Vagina (tissue), 2 donors: ENCODE measurements around the gene SLC44A1. TPM values are rescaled to one million over a fixed set of nuclear protein-coding genes. Genes with fewer than 3 reads are reported as not detected.

Experiments
- DNase-seq, 2 donors: peaks; one replicate each; pipeline ENCODE4 v3.0.0-alpha.2; 2017; ENCODE audit errors: extremely low spot score in 2 of 2
- H3K27ac ChIP-seq: fragments of 200-600 bp; sonication (generic); one replicate; pipeline ENCODE4 v1.5.1; 2019
- H3K27me3 ChIP-seq: fragments of 200-600 bp; sonication (generic); one replicate; pipeline ENCODE4 v1.5.1; 2019
- H3K36me3 ChIP-seq, 2 donors: fragments of 200-600 bp; sonication (generic); one replicate each; pipeline ENCODE4 v1.5.1; 2017 to 2019
- H3K4me1 ChIP-seq: fragments of 200-600 bp; sonication (generic); one replicate; pipeline ENCODE4 v1.5.1; 2019
- H3K4me3 ChIP-seq, 2 donors: fragments of 200-600 bp; sonication (generic); 1 replicate in 1 of 2; 2 replicates in 1 of 2; pipeline ENCODE4 v1.5.1; 2016 to 2019
- H3K9me3 ChIP-seq: fragments of 200-600 bp; sonication (generic); one replicate; pipeline ENCODE4 v1.5.1; 2019
- POLR2A ChIP-seq, 2 donors: fragments of 450-650 bp; IDR thresholded peaks; one replicate each; pipeline ENCODE4 v1.6.1; 2017; ENCODE audit warnings: antibody characterized with exemption in 2 of 2, mild to moderate bottlenecking in 2 of 2, moderate library complexity in 2 of 2
- POLR2AphosphoS5 ChIP-seq, 2 donors: sonication (generic); formaldehyde crosslinking; IDR thresholded peaks; one replicate each; pipeline ENCODE4 v1.9.0; 2017; ENCODE audit warnings: antibody characterized with exemption in 2 of 2, mild to moderate bottlenecking in 2 of 2, low read depth in 1 of 2; ENCODE audit not compliant: insufficient read depth in 1 of 2
- intact Hi-C: fragments of 100-400 bp; cut with DNase I; formaldehyde crosslinking; loops from one replicate; pipeline ENCODE4 v1.15.1; 2023
- total RNA-seq: library from RNA; depleted of rRNA; stranded (reverse); fragments of >200 nt; gene quantifications from one replicate; pipeline ENCODE4 v1.2.3, GENCODE V29; 2016
- TF ChIP-seq, protein P1 (sequence below), 3 experiments: fragments of 450-650 bp in 2 of 3; fragments of 200-600 bp in 1 of 3; sonication (generic) in 1 of 3; IDR thresholded peaks; one replicate each; pipeline ENCODE4 v1.5.1; 2017 to 2019; ENCODE audit warnings: antibody characterized with exemption in 3 of 3, mild to moderate bottlenecking in 2 of 3, moderate library complexity in 2 of 3

Gene SLC44A1
- total RNA-seq, 1 donor from 2014 or later, result 67.3 TPM

DNA sequence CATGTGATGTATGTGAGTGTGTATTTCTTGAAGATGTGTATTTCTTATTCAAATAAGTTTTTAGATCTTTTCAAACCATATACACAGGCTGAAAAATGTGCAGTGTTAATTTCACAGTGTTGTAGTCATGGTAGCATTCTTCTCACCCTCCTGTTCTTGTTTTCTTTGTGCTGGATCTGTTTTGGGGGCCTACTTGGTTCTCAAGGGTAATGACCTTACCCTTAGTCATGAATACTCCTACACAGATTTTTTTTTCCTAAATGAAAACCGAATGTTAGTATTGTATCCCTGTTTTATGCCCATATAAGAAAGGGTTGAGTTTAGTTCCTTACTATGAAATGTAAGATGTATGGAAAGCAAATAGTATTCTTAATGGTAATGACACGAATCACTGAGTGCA, 88.0 kb downstream of the SLC44A1 start:
- H3K27ac ChIP-seq, result no peak overlapping the region

DNA sequence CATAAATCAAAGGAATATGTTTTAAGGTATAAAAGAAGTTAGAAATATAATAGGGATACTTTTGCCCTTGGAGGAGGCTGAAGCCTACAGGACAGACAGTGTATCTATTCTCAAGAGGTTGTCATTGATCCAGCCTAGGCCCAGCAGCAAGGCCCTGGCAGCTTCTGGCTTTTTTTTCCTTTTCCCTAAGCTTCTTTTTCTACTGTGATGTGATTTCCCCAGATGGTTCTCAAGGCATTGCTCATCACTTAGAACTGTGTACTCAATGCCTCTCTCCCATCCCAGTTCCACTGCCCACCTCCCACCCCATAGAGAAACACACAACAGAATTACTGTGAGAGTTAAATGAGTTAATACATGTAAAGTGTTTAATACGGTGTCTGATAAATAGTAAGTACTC, 88.6 kb downstream of the SLC44A1 start:
- TF ChIP-seq, protein P1, sequence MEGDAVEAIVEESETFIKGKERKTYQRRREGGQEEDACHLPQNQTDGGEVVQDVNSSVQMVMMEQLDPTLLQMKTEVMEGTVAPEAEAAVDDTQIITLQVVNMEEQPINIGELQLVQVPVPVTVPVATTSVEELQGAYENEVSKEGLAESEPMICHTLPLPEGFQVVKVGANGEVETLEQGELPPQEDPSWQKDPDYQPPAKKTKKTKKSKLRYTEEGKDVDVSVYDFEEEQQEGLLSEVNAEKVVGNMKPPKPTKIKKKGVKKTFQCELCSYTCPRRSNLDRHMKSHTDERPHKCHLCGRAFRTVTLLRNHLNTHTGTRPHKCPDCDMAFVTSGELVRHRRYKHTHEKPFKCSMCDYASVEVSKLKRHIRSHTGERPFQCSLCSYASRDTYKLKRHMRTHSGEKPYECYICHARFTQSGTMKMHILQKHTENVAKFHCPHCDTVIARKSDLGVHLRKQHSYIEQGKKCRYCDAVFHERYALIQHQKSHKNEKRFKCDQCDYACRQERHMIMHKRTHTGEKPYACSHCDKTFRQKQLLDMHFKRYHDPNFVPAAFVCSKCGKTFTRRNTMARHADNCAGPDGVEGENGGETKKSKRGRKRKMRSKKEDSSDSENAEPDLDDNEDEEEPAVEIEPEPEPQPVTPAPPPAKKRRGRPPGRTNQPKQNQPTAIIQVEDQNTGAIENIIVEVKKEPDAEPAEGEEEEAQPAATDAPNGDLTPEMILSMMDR (IDR thresholded peaks at IDR 0.05), result no peak
- no peak for TF ChIP-seq POLR2AphosphoS5 (IDR thresholded peaks at IDR 0.05; ENCODE audit: insufficient read depth in 1 of 2, low read depth in 1 of 2)
- TF ChIP-seq POLR2A (IDR thresholded peaks at IDR 0.05), result no peak
- Histone ChIP-seq H3K4me1 (no peaks in the 10 kb centered on the region), H3K9me3 (no peaks in the 10 kb centered on the region), H3K27ac (no peak overlapping the region), H3K27me3 (no peaks in the 10 kb centered on the region), H3K36me3 (peaks cover 0 to 18% of the 10 kb centered on the region in 2 donors), H3K4me3 (no peak overlapping the region)
- intact Hi-C loops, result no loop called here
- no peak for DNase-seq

More for the DNA sequence above, 88.0 kb downstream of the SLC44A1 start:
- TF ChIP-seq, protein P1 (IDR thresholded peaks at IDR 0.05), result no peak
- TF ChIP-seq POLR2A (IDR thresholded peaks at IDR 0.05), result no peak
- no peak for TF ChIP-seq POLR2AphosphoS5 (IDR thresholded peaks at IDR 0.05; ENCODE audit: insufficient read depth in 1 of 2, low read depth in 1 of 2)
- intact Hi-C loops, result no loop called here
- Histone ChIP-seq H3K4me1 (no peaks in the 10 kb centered on the region), H3K4me3 (no peak overlapping the region), H3K36me3 (peaks cover 0 to 12% of the 10 kb centered on the region in 2 donors), H3K27me3 (no peaks in the 10 kb centered on the region), H3K9me3 (no peaks in the 10 kb centered on the region)
- no peak for DNase-seq

DNA sequence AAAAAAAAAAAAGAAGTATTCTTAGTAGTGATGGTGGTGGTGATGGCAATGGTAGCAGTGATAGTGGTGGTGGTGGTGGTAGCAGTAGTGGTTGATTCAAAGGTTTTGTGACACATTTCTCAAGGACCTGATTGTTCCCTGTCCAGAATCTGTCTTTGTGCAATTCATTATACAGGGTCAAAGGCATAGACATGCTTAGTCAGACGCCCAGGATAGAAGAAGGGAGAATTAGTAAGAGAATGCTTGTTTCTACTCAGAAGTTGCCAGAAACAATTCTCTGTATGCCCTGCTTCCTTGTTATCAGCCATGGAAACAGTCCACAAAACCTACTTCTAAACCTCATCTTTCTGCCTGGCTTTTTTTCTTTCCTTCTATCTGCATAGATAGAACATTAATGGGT, 89.4 kb downstream of the SLC44A1 start:
- Histone ChIP-seq H3K27ac (no peak overlapping the region), H3K4me1 (no peaks in the 10 kb centered on the region), H3K36me3 (peaks cover 0 to 18% of the 10 kb centered on the region in 2 donors), H3K9me3 (no peaks in the 10 kb centered on the region), H3K27me3 (no peaks in the 10 kb centered on the region), H3K4me3 (no peak overlapping the region)
- intact Hi-C loops, result no loop called here
- no peak for DNase-seq
- no peak for TF ChIP-seq POLR2AphosphoS5 (IDR thresholded peaks at IDR 0.05; ENCODE audit: insufficient read depth in 1 of 2, low read depth in 1 of 2)
- TF ChIP-seq, protein P1 (IDR thresholded peaks at IDR 0.05), result no peak
- TF ChIP-seq POLR2A (IDR thresholded peaks at IDR 0.05), result no peak

DNA sequence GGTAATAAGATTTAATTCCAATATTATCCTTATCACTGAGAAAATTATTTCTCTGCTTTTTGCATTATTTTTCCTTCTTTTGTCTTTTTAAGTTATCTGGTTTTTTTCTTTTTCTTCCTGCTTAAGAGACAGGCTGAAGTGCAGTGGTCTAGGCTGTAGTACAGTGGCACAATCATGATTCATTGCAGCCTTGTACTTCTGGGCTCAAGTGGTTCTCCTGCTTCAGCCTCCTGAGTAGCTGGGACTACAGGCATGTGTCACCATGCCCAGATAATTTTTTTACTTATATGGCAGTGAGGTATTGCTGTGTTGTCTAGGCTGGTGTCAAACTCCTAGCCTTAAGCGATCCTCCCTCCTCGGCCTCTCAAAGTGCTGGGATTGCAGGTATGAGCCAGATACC, 93.9 kb downstream of the SLC44A1 start:
- no peaks in the 10 kb centered on the region for H3K9me3 ChIP-seq
- H3K27ac ChIP-seq, result no peak overlapping the region
- intact Hi-C loops, result no loop called here
- no peak overlapping the region for H3K4me3 ChIP-seq
- TF ChIP-seq POLR2A (IDR thresholded peaks at IDR 0.05) (no peak), POLR2AphosphoS5 (IDR thresholded peaks at IDR 0.05; ENCODE audit: insufficient read depth in 1 of 2, low read depth in 1 of 2) (no peak)
- TF ChIP-seq, protein P1 (IDR thresholded peaks at IDR 0.05), result no peak
- peaks cover 0 to 18% of the 10 kb centered on the region in 2 donors for H3K36me3 ChIP-seq
- H3K4me1 ChIP-seq, result peaks cover 5% of the 10 kb centered on the region
- H3K27me3 ChIP-seq, result no peaks in the 10 kb centered on the region
- DNase-seq, result no peak

DNA sequence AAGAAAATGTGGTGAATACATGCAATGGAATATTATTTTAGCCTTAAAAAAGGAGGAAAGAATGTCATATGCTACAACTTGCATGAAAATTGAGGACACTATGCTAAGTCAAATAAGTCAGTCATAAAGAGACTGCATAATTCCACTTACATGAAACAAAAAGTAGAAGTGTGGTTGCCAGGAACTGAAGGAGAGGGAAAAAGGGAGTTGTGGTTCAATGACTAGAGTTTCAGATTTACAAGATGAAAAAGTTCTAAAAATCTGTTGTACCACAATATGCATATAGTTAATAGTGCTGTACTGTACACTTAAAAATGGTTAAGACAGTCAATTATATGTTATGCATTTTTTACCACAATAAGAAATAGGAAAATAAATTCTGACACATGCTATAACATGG, 95.4 kb downstream of the SLC44A1 start:
- no peak overlapping the region for H3K27ac ChIP-seq
- no peaks in the 10 kb centered on the region for H3K27me3 ChIP-seq
- H3K36me3 ChIP-seq, result peaks cover 0 to 18% of the 10 kb centered on the region in 2 donors
- intact Hi-C loops, result no loop called here
- H3K4me3 ChIP-seq, result no peak overlapping the region
- no peaks in the 10 kb centered on the region for H3K9me3 ChIP-seq
- no peak for TF ChIP-seq POLR2A (IDR thresholded peaks at IDR 0.05)
- TF ChIP-seq, protein P1 (IDR thresholded peaks at IDR 0.05), result no peak
- no peak for TF ChIP-seq POLR2AphosphoS5 (IDR thresholded peaks at IDR 0.05; ENCODE audit: insufficient read depth in 1 of 2, low read depth in 1 of 2)
- no peak for DNase-seq
- peaks cover 5% of the 10 kb centered on the region for H3K4me1 ChIP-seq
